H1 (cell line): ENCODE data around the gene IFI44L. TPM values are rescaled to one million over a fixed set of nuclear protein-coding genes. Genes with fewer than 3 reads are reported as not detected.

ENCODE experiments used
- CEBPB ChIP-seq: IDR thresholded peaks from 2 replicates; pipeline ENCODE4 v1.6.1; 2012; ENCODE audit warnings: low read depth, low read length
- CHD1 ChIP-seq: IDR thresholded peaks from 2 replicates; pipeline ENCODE4 v1.6.1; 2012; ENCODE audit warnings: low read depth, low read length, improper control_type of control experiment
- HDAC6 ChIP-seq: IDR thresholded peaks from one replicate; pipeline ENCODE4 v1.7.1; 2012; ENCODE audit warnings: low read depth, mild to moderate bottlenecking, inconsistent platforms, low read length, moderate library complexity
- RAD21 ChIP-seq, 2 experiments: IDR thresholded peaks in 1 of 2; conservative IDR thresholded peaks in 1 of 2; 2 replicates each; pipeline ENCODE4 v1.6.1; 2011; ENCODE audit warnings: low read depth in 2 of 2, low read length in 2 of 2, improper control_type of control experiment in 1 of 2, inconsistent platforms in 1 of 2, mild to moderate bottlenecking in 1 of 2, moderate library complexity in 1 of 2
- SIX5 ChIP-seq: IDR thresholded peaks from 2 replicates; pipeline ENCODE4 v1.6.1; 2011; ENCODE audit warnings: mild to moderate bottlenecking, low read depth, low read length
- SUZ12 ChIP-seq: fragments of 200-600 bp; sonication (generic); IDR thresholded peaks from 2 replicates; pipeline ENCODE4 v1.6.1; 2012; ENCODE audit warnings: mild to moderate bottlenecking, inconsistent platforms, low read length, moderate library complexity, mixed read lengths
- TEAD4 ChIP-seq: IDR thresholded peaks from 2 replicates; pipeline ENCODE4 v1.6.1; 2012; ENCODE audit warnings: low read depth, low read length, inconsistent platforms, mixed read lengths
- polyA plus RNA-seq, 7 experiments: library from polyadenylated mRNA; depleted of rRNA in 3 of 7; stranded (reverse) in 5 of 7; unstranded in 2 of 7; fragments of >200 nt in 5 of 7; fragments of 200-250 nt in 2 of 7; gene quantifications; 1 replicate in 5 of 7; 2 replicates in 1 of 7; 4 replicates in 1 of 7; pipeline versions ENCODE4 v1.2.1 to v1.2.3, GENCODE V29; 2011 to 2013; ENCODE audit warnings: missing spikeins in 2 of 7, mixed read lengths in 2 of 7
- total RNA-seq: library from RNA; stranded (reverse); fragmentation: NEBNext Ultra II Directional; extraction: Animal tissue kit (Norgen Biotek cat#: 25700); gene quantifications from 2 replicates; pipeline ENCODE4 v1.2.1, GENCODE V29; 2021

IFI44L gene
- total and polyA plus RNA-seq, 2 of the 8 experiments (the other 6 are each of a cell fraction or from before 2014, with no cell fraction given): not detected

DNA sequence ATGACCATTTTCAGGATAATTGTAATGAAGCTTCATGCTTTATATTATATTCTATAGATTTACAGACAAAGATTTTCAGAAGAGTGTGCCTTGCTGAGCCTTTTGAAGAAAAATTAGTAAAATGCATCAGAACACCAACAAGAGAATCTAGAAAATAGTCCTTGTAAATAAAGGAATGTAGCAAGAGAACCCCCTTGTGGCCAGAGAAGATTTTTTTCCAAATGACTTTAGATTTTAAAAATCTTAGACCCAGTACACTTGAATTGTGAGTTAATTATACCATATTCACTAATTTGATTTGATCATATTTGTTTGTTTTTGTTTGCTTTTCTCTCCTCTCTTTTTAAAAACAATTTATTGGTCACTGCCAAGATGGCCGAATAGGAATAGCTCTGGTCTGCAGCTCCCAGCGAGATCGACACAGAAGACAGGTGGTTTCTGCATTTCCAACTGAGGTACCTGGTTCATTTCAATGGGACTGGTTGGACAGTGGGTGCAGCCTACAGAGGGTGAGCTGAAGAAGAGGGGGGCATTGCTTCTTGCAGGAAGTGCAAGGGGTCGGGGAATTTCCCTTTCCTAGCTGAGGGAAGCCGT is 12.8 kb upstream of the IFI44L start (continued):
- TF ChIP-seq SUZ12 (no peak), TEAD4 (no peak), RAD21 (IDR thresholded peaks at IDR 0.05 in 1 of 2, conservative IDR thresholded peaks at IDR 0.05 in 1 of 2; ENCODE audit: low read depth in 2 of 2, low read length in 2 of 2) (peak; percentile 54 to 64), CHD1 (no peak), HDAC6 (no peak), SIX5 (no peak), CEBPB (no peak)
- TF ChIP-seq, all 59 proteins: peak for 2
